ENCODE measurements around the gene LYVE1.

Gene LYVE1

DNA sequence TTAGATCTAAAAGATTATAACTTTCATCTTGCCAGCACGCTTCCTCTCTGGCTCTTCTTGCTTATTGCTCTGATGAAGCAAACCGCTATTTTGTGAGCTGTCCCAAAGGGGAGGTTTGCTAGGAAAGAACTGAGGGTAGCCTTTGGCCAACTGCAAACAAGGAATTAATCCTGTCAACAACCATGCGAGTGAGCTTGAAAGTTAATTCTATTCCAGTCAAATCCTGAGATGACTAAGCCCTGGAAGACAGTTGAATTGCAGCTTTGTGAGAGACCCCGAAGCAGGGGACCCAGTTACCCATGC is 17.2 kb downstream of the LYVE1 start:
- no peak for DNase-seq

DNA sequence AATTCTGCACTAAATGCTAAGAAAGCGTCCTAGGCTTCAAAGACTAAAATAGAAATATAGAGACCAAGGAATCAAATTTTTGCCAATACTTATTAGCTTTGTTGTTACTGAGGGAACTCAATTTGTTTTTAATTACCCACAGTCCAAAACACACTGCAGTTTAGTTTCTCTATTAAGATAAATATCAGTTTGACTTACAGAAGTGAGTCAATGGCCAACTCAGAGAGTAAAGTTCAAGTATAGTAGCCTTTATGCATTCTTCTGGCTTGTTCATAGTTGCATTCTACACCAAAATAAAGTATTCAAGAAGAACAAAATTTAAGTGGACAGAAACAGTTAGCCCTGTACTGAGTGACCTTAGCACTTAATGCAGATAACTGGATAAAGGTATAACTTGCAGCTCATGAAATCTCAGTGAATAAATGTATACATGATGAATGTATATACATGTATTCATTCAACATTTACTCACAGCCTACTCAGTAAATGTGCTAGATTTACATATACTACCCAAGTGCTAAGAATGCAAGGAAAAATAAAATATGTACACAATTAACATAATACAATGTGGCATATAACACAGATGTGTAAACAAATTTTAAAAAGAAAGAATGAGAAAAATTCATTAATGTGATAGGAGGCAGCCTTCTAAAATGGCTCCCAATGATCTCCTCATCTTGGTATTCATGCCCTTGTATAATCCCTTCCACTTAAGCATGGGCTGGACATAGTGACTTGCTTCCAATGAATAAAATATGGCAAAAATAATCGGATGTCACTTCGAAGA is 17.8 kb downstream of the LYVE1 start:
- DNase-seq, result no peak

DNA sequence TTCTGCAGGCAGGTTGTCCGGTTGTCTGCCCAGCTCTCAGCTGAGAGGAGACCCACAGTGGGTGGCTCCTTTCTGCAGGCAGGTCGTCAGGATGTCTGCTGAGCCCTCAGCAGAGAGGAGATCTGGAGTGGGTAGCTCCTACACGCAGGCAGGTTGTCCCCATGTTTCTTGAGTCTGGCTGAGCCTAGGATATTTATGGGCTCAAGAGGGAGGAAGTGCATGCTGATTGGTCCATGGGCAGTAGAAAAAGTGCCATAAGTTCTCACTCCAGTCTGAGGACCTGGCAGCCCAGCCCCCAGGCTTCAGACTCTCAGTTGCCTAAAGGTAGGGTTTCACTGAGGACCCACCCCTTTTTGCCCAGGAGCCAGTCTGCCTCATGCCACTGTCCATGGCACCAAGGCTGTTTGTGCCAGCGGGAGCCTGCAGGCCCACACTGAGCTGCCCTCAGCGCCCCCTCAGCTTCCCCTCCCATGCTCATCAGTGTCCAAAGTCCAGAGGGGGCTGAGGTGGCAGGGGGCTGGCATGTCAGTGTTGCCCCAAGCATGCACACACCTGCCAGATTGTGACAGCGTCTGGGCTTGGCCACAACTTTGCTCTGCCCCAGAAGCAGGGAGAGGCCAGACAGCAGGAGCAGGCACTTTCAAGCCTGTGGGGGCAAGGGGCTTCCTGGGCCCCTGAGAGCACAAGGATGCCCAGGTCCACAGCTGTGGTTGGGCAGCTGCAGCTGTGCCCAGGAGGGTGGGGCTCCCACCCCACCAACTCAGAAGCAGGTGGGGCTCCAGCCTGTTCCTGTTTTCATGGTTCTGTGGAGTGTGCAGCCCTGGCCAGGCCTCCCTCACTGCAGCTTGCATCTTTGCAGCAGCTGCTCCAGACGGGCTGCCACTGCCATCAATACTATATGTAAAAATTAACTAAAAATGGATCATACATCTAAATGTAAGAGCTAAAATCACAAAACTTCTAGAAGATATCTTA is 23.7 kb downstream of the LYVE1 start:
- DNase-seq, result no peak

DNA sequence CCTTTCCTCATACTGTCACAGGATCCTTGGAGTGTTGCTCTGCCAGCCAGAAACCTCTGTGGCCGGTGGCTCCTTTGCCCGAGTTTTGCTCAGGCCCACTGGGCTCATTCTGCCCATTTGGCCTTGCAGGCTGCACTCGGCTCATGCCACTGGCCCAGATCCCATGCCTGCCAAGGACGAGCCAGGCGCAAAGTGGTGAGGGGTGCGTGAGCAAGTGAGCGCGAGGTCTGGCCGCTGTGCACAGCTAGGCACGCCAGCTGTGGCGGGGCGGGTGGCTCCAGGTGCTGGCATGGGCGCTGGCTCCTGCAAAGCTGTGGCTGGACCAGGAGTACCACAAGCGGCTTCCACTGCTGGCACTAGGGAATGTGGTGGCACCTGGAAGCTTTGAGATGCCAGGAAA is 24.7 kb downstream of the LYVE1 start:
- no peak for DNase-seq

DNA sequence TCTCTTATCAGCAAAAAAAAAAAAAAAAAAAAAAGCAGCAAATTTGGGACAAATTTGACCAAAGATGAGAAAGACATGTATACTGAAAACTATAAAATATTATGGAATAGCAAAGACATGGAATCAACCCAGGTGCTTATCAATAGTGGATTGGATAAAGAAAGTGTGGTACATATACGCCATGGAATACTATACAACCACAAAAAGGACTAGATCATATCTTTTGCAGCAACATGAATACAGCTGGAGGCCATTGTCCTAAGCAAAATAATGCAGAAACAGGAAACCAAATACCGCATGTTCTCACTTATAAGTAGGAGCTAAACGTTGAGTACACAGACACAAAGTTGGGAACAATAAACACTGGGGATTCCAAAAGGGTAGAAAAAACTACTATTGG is 25.7 kb downstream of the LYVE1 start:
- no peak for DNase-seq

DNA sequence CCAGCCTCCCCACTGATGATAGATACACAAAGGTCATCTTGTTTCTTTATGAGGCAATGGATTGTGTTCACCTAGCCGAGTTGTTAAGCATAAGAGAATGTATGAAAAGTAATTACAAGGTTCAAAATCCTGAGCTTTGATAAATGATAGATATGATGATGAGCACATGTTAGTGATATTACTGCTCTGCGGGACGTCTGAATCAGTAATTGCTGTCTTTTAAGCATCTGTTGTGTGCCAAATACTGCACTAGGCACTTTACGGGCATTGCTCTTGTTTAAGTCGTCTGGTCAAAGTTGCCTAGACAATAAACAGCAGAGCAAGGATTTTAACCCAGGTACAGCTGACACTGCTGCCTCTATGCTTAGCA is 26.9 kb downstream of the LYVE1 start:
- peak; percentile 28 for DNase-seq

DNA sequence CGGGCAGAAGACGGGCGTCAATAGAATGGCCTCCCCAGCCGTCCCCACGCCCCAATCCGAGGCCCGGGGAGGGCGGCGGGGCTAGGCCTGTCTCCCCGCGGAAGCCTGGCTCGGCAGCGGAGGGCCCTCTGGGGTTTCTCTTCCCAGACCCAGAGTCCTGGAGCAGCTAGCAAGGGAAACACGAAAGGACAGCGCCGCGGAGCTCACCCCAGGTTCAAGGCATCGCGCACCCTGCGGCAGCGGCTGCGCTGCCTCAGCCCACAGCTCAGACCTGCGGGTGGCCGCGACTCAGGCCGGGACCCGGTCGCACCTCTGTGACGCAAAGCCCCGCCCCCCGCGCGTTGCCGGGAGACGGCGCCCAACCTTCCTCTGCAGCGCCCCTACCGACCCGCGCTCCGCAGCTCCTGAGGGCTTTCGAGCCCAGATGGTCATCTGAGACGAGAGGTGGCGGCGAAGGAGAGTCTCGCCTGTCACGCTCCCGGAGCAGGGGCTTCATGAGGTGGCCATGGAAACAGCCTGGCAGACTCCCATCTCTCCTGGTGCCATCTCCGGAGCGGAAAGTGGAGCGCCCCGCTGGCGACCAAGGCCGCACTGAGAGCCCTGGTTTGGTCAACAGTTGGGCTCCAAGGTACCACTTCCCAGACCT is 27.4 kb downstream of the LYVE1 start, which contains the start of gene RNF141:
Gene RNF141, minus strand, starts transcription at position 273 of the 646 bp plus-strand sequence. CDS start 7,029 bp downstream, outside the sequence.
- DNase-seq, result peak; percentile 85

DNA sequence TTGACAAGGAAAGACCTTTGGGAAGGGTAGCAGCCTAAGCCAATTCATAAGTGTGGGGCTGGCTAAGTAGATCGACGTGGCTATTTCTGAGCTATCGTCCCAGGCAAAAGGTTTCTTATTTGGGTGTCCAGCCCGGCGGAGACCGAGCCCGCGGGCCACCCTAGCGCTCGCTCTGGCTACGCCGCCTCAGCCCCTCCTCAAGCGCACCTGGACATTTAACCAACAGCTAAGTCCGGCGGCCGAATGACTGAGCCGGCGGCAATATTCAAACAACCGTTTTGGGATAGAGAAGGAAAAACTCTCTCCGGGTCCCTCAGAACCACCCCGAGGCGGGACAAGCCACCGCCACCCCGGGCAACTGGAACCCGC is 27.9 kb downstream of the LYVE1 start:
- DNase-seq, result no peak

DNA sequence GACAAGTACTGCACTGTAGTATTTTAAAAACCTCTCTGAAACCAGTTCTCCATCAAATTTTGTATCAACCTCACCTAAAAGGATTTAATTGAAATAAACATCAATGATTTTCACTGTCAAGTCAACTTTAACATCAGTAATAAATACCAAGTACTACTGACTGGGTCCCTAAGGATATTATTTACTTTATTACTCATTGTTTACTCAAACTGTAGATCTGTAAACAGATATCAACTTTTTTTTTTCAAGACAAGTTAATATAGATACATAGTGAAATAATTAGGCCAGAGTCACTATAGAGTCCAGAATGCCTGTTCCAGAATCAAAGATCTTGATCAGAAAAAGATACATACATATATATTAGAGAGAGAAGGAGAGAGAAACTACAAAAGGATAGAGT is 29.1 kb downstream of the LYVE1 start:
- DNase-seq, result no peak

DNA sequence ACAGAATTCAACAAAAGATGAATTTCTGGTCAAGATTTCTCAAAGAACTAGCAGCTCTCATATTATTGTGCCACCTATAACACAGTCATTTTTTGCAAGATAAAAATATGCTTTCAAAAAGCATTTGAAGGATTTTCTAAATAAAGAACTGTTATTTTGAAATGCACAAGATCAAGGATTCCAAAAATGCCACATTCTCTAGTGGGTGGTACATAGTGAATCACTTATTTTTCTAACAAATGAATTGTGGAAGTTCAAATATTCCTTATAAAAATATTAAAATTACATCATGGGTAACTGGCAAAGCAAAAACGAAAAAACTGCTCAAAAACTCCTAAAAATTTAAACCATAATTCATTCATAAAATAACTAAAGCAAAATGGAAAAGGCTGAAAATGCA is 29.5 kb downstream of the LYVE1 start:
- DNase-seq, result no peak

DNA sequence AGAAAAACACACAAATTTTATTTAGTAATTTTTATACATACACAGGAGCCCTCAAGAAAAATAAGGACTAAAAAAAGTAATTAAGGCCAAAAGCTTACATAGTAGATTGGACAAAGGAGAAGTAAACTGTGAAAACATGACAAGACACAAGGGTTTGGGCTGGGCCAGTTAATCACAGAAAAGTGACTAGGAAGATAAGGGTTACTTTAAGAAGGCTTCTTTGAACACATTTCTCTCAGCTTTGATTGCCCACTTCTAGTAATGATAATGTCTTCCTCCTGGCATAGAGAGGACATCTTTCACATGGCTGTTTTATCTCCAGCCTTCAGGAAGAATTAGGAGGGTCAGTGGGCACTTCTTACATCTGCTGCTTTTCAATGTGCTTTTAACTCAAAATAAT is 30.9 kb downstream of the LYVE1 start:
- no peak for DNase-seq

DNA sequence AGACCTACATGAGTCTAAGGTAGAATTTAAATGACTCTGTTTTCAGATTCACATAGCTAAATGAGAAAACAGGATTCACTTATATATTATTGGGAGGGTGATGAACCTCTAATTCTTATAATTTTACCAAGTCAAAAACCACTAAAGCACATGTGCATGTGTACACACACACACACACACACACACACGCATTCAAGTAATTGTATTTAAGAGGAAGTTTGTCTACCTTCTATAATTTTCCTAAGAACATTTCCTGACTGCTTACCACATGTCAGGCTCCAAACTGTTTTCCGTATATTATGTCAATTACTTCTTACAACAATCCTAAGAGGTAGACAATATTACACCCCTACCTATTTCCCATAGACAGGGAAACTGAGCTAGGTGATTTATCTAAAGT is 34.1 kb downstream of the LYVE1 start:
- no peak for DNase-seq

DNA sequence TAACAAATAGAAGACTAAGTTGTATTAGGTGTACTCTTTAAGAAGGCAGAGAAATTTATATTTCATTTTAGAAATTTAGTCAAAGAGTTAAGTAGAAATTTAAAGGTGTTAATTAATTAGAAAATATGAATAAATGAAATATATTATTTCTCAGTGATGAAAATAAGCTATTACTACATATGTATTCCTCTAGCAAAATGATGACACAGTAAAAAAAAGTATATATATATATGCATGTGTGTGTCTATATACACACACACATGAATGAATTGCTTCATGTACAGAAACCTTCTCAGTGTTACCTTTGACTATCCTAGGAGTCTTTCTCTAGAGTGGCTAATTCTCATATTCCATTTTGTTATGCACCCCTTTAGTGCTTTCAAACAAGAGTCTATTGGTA is 35.1 kb downstream of the LYVE1 start:
- no peak for DNase-seq

DNA sequence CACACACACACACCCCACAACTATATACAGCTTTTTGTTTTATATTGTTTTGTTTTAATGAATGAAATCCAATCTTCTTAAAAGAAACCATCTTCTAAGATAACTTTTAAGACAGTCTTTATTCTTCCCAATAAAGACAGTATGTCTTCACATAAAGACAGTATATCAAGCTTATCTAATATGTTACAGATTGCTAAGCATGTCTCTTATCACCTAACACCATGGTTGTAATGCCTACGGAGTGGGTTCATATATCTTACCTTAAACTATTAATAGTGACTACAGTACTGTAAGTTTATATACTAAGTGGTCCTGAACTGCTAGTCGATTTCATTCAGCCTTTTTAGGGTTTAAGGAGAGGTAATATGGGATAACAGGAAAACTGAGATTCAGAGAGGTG is 35.9 kb downstream of the LYVE1 start:
- DNase-seq, result no peak

DNA sequence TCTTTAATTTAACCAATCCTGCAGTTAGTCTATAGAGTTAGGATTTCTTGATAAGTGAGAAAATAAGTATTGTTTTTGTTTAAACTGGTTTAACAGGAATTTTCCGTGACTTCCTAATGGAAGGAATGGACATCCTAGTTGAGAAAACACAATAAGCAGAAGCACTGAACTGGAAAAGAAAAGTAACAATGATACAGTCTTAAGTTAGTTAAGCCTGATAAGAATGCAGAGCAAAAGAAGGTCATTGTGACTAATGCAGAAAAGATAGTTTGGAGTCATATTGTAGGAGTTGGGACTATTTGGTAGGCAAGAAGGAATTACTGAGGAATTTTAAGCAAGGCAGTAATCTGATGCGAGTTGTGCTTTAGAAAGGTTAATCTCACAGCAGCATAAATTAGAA is 39.2 kb downstream of the LYVE1 start:
- DNase-seq, result no peak

DNA sequence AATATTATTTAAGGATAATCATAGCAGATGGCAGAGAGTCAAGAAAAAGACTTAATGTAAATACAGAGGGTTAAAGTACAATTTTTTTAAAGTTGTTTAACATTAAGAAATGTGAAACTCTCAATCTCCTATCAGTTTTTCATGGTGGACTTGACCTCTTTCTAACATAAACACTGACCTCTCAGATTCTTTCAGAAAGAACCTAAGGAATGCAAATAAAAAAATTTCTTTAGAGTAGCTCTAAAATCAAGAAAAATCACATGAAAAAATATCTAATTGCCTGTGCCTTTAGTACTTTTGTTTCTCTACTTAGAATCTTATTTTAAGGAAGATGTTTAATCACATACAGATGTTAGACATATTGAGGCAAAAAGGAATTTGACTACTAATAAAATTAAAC is 40.3 kb downstream of the LYVE1 start:
- DNase-seq, result no peak

DNA sequence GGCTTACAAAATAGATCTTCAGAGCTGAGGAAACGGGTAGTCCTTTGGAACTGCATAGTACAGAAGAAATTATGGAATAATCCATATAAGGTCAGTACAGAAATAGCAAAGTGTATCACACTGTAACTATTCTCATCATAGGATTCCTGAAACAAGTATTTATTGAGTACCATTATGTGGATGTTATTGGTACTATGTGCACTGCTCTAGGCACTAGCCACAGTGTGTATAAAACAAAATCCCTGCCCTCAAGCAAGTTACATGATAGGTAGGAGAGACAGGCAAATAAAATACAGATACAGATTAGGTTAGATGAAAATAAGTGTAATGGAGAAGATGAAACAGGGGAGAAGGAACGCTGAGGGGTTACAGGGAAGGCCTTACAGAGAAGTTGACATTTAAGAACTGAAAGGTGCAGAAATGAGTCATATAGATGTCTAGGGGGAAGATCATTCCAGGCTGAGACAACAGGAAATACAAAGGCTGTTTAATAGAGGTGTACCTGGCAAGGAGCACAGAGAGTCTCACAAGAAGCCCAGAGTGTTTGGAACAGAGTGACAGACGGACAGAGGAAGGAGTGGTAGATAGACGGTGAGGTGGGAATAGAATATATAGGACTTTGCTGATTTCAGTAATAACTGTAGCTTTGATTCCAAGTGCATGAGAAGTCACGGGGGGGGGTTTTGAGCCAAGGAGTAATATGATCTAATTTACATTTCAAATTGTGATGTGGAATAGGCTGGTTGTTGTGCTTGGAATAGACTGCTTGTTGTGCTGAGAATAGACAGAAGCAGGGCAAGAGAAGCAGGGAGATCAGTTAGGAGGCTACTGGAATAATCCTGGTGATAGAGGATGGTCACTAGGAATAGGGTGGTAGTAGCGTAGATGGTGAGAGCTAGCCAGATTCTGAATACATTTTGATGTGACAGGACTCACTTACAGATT is 41.2 kb downstream of the LYVE1 start:
- no peak for DNase-seq

DNA sequence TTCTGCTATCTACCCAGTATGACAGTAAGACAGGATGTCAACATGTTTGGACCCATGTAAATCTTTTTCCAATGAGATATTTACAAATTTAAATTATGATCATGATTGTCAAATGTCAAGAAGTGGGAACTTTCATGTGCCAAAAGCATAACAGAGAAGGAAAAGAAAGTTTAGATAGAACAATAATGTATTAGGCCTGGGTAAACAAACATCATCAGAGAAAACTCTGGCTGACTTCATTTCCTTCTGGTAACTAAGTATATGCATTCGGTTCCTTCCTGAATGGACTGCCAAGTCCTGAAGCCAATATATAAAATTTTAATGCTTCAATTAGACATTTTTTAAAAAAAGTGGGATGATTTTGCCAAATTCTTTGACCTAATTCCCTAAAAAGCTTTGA is 44.0 kb downstream of the LYVE1 start:
- no peak for DNase-seq

DNA sequence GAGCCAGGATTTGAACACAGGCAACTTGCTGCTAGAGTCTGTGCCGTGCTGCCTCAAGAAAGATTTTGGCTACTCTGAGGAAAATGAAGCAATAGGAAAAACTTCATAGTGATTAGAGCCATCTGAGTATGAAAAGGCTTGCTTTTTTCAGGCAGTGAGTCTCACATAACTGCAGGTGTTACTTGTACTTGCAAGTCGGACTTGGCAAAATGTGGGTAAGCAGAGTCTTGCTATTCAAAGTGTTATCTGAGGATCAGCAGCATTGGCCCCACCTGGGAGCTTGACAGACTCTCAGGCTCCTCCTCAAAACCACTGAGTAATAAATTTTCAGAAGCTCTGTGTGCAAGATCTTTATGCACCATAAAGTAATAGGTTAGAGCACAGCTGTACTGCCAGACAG is 45.5 kb downstream of the LYVE1 start:
- DNase-seq, result no peak

DNA sequence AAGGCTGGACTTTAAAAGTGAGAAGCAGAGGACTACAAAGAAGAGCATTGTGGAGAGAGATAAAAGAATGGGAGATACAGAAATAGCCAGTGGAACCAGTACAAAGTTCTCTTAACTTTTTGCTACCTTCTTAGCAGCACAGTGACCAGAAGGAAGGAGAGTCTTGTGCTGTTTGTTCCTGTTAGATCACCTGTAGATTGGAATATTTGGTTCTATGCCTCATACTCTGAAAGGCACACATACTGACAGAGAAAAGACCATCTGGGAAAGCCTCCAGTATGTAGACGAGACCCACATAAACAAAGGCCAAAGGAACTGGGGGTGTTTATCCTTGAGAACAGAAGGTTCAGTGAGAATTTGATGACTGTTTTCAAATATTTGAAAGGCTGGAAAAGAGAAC is 46.2 kb downstream of the LYVE1 start:
- DNase-seq, result no peak

DNA sequence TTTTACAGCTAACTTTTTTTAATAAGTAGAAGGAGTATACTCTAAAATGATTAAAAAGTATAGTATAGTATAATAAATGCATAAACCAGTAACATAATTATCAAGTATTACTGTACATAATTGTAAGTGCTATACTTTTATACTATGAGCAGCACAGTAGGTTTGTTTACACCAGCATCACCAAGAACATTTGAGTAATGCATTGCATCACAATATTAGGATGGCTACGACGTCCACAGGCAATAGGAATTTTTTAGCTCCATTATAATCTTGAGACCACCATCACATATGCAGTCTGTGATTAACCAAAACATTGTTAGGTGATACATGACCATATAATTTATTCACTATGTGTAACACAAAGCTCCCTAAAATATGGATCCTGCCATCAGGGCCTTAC is 47.9 kb downstream of the LYVE1 start:
- no peak for DNase-seq

DNA sequence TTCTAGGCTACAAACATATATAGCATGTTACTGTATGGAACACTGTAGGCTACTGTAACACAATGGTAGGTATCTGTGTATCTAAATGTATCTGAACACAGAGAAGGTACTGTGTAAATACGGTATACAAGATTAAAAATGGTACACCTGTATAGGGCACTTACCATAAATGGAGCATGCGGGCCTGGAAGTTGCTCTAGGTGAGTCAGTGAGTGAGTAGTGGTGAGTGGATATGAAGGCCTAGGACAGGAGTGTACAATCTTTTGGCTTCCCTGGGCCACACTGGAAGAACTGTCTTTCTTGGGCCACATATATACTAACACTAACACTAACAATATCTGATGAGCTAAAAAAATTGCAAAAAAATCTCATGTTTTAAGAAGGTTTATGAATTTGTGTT is 48.8 kb downstream of the LYVE1 start:
- DNase-seq, result no peak

DNA sequence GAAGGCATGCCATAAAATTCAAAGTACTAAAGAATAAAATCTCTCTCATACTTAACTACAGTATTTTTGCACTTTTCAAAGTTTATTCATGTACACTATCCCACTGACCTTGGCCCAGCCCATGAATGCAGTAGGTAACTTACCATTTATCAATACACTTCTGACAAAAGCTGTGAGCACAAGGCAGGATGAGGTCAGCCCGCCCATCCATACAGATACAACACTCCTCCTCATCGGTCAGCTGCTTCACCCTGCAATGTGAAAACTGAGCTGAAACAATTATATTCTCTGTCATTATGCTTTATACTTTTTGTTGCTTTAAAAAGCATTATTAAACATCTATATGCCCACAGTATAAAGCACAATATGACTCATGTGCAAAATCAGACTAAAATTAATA is 49.6 kb downstream of the LYVE1 start:
- no peak for DNase-seq
